Activated B cell treated with CpG ODN at 0.5 μM for 24 hours (primary cell): ENCODE data around the gene CDS2. TPM values are rescaled to one million over a fixed set of nuclear protein-coding genes. Genes with fewer than 3 reads are reported as not detected.

ENCODE experiments used
- ATAC-seq: fragments of 200-7000 bp; cut with Tn5 transposase; one replicate; pipeline ENCODE4 v1.10.0; 2021; ENCODE audit warnings: low read depth, mild to moderate bottlenecking, moderate library complexity
- CTCF ChIA-PET: fragments of 350-600 bp; sonication (Branson Sonifier 250); formaldehyde crosslinking; loops from one replicate; lab custom pipeline; 2021; ENCODE audit warnings: antibody characterized with exemption; lab: Charles Lee
- POLR2A ChIA-PET: fragments of 350-600 bp; sonication (Branson Sonifier 250); formaldehyde crosslinking; loops from one replicate; lab custom pipeline; 2021; ENCODE audit warnings: antibody characterized with exemption; lab: Charles Lee
- DNase-seq: peaks from one replicate; pipeline ENCODE4 v3.0.0; 2022
- H3K27ac Mint-ChIP-seq: one replicate; pipeline ENCODE4 v1.8.0; 2020; ENCODE audit warnings: mixed read lengths
- H3K27me3 Mint-ChIP-seq: one replicate; pipeline ENCODE4 v1.8.0; 2021; ENCODE audit warnings: mixed read lengths
- H3K36me3 Mint-ChIP-seq: one replicate; pipeline ENCODE4 v1.8.0; 2021; ENCODE audit warnings: low read depth, mixed read lengths
- H3K4me1 Mint-ChIP-seq: one replicate; pipeline ENCODE4 v1.8.0; 2021; ENCODE audit warnings: mixed read lengths
- H3K4me3 Mint-ChIP-seq: one replicate; pipeline ENCODE4 v1.8.0; 2020; ENCODE audit warnings: mild to moderate bottlenecking, mixed read lengths
- H3K9me3 Mint-ChIP-seq: one replicate; pipeline ENCODE4 v1.8.0; 2020; ENCODE audit warnings: mixed read lengths
- intact Hi-C: fragments of 100-400 bp; cut with micrococcal nuclease; formaldehyde crosslinking; loops from one replicate; pipeline ENCODE4 v1.15.1; 2024
- total RNA-seq: library from RNA; stranded (reverse); gene quantifications from 2 replicates; pipeline ENCODE4 v1.2.3, GENCODE V29; 2022
- TF ChIP-seq, protein P1 (sequence below): fragments of 200-600 bp; IDR thresholded peaks from one replicate; pipeline ENCODE4 v1.8.0; 2022; ENCODE audit warnings: antibody characterized with exemption, mild to moderate bottlenecking

Gene CDS2
- total RNA-seq, 1 donor from 2014 or later: 37.4 TPM

DNA sequence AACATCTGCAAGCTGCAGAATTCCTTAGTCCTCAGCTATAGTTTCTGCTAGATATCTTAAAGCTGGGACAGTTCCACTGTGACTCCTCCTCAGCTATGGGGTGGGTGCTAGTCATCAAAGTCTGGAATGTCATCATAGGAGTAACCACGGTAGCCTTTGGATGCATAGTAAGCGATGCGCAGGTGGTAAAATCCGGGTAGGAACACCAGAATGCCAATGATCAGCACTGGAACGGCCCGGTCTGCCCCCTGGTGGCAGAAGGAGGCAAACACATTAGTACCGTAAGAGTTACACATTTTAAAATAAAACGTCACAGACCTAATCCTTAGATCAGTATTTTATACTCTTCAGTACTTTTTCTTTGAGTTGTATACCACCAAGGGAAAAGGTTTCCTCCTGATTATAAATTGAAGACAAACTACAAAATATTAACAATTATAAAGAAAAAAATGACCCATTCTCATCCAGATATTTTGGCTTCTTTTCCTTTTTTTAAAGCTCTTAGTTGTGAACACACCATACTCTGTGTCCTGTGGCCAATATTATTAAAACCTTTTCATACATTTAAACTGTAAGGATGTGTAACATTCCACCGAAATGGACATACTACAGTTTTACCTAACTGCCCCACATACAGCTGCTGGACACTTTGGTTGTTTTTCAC, 26.0 kb upstream of the CDS2 start:
- H3K4me1 Mint-ChIP-seq: peaks cover 5% of the 10 kb centered on the region
- ChIA-PET CTCF (interaction anchor here (0.7 to 4.5 kb wide), 40 partner anchors 9 to 495 kb away, joined by 3 to 66 read pairs (median 4); partner anchors contain the start of genes CDS2 and SLC23A2), POLR2A (interaction anchor here (0.6 to 1.3 kb wide), 6 partner anchors 10 to 287 kb away, joined by 3 to 4 read pairs (median 3); no protein-coding TSS in a partner anchor)
- intact Hi-C loops: loop anchor here (1.0 to 2.0 kb wide), 6 partner anchors 22 to 494 kb away; partner anchors contain the start of gene SLC23A2
- peak; percentile 87 for ATAC-seq
- peak; percentile 65 for DNase-seq
- H3K4me3 Mint-ChIP-seq: no peak overlapping the region
- peaks cover 80% of the 10 kb centered on the region for H3K36me3 Mint-ChIP-seq
- peak overlapping the region; percentile 53 for H3K27ac Mint-ChIP-seq
- no peaks in the 10 kb centered on the region for H3K27me3 Mint-ChIP-seq
- TF ChIP-seq, protein P1, sequence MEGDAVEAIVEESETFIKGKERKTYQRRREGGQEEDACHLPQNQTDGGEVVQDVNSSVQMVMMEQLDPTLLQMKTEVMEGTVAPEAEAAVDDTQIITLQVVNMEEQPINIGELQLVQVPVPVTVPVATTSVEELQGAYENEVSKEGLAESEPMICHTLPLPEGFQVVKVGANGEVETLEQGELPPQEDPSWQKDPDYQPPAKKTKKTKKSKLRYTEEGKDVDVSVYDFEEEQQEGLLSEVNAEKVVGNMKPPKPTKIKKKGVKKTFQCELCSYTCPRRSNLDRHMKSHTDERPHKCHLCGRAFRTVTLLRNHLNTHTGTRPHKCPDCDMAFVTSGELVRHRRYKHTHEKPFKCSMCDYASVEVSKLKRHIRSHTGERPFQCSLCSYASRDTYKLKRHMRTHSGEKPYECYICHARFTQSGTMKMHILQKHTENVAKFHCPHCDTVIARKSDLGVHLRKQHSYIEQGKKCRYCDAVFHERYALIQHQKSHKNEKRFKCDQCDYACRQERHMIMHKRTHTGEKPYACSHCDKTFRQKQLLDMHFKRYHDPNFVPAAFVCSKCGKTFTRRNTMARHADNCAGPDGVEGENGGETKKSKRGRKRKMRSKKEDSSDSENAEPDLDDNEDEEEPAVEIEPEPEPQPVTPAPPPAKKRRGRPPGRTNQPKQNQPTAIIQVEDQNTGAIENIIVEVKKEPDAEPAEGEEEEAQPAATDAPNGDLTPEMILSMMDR: peak; percentile 63
- no peaks in the 10 kb centered on the region for H3K9me3 Mint-ChIP-seq

DNA sequence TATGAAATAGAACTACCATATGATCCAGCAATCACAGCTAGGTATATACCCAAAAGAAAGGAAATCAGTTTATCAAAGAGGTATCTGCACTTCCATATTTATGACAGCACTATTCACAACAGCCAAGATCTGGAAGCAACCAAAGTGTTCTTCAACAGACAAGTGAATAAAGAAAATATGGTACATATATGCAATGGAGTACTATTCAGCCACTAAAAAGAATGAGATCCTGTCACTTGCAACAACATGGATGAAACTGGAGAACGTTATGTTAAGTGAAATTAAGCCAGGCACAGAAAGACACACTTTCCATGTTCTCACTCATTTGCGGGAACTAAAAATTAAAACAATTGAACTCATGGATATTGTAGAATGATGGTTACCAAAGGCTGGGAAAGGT, 22.3 kb upstream of the CDS2 start:
- H3K9me3 Mint-ChIP-seq: no peaks in the 10 kb centered on the region
- intact Hi-C loops: no loop called here
- peaks cover 76% of the 10 kb centered on the region for H3K36me3 Mint-ChIP-seq
- TF ChIP-seq, protein P1: no peak
- no peak overlapping the region for H3K4me3 Mint-ChIP-seq
- DNase-seq (no peak), ATAC-seq (no peak)
- H3K27ac Mint-ChIP-seq: no peak overlapping the region
- no peaks in the 10 kb centered on the region for H3K27me3 Mint-ChIP-seq
- CTCF ChIA-PET: no interaction called here
- peaks cover 5% of the 10 kb centered on the region for H3K4me1 Mint-ChIP-seq
- POLR2A ChIA-PET: no interaction called here

DNA sequence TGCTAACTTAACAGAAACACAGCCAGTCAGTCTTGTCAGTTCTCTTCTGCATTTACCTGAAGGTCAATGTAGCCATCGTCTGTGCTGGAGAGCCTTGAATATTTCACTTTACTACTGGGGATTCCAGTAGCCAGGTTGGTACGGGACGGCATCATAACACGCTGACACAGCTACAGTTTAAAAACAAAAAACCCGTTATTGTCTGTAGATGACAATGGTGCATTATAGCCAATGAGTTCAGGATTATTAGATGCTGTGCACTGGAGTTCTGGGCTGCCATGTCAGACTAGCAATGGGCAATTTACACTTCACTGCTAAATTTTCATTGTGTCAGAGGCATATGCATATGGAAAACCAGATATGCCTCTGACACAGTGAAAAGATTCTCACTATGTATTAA, 17.5 kb upstream of the CDS2 start:
- Mint-ChIP-seq H3K36me3 (peaks cover 47% of the 10 kb centered on the region), H3K9me3 (no peaks in the 10 kb centered on the region), H3K4me3 (no peak overlapping the region), H3K27ac (no peak overlapping the region), H3K4me1 (peaks cover 15% of the 10 kb centered on the region), H3K27me3 (no peaks in the 10 kb centered on the region)
- POLR2A ChIA-PET: no interaction called here
- ATAC-seq (no peak), DNase-seq (no peak)
- CTCF ChIA-PET: no interaction called here
- intact Hi-C loops: no loop called here
- TF ChIP-seq, protein P1: no peak

DNA sequence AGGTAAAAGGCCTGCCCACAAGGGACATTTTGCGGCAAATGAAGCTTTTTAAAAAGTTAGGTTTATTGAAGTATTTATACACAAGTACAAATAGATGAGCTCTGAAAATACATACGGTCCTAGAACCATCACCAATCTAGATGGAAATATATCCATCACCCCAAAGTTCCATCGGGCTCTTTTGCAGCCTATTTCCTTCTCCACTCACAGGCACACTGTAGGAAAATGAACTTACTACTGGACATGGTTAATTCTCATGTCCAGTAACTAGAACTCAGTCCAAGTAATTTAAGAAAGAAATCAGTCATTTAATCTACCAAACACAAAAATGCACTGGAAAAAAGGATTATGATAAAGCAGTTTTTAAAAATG, 13.2 kb upstream of the CDS2 start:
- ChIA-PET CTCF (no interaction called here), POLR2A (no interaction called here)
- no peaks in the 10 kb centered on the region for H3K9me3 Mint-ChIP-seq
- TF ChIP-seq, protein P1: no peak
- H3K27me3 Mint-ChIP-seq: no peaks in the 10 kb centered on the region
- ATAC-seq: no peak
- peaks cover 61% of the 10 kb centered on the region for H3K36me3 Mint-ChIP-seq
- peak overlapping the region; percentile 91 for H3K4me3 Mint-ChIP-seq
- DNase-seq: no peak
- intact Hi-C loops: no loop called here
- peak overlapping the region; percentile 88 for H3K27ac Mint-ChIP-seq
- peaks cover 26% of the 10 kb centered on the region for H3K4me1 Mint-ChIP-seq

DNA sequence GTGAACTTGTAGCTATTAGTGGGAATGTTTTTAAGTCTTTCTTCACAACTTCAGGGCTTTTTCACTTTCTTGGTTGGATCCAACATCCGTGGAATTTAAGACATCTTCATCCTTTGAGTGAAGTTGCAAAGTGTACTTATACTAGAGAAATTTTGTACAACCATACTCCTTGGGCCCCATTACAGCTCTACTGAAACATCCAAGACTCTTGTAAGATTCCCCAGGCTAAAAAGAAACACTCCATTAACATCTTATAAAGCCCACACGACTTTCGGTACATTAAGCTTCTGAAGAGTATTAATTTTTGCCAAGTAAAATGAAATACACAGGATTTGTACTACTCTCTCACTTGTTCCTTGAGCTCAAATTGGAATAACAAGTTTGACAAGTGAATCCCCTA, 12.4 kb upstream of the CDS2 start:
- ChIA-PET POLR2A (no interaction called here), CTCF (interaction anchor here (0.7 to 2.2 kb wide), 3 partner anchors 14 to 355 kb away, joined by 3 to 7 read pairs (median 3); no protein-coding TSS in a partner anchor)

More for the DNA sequence above, 12.4 kb upstream of the CDS2 start:
- peaks cover 33% of the 10 kb centered on the region for H3K4me1 Mint-ChIP-seq
- TF ChIP-seq, protein P1: no peak
- DNase-seq: no peak
- no peaks in the 10 kb centered on the region for H3K27me3 Mint-ChIP-seq
- H3K4me3 Mint-ChIP-seq: peak overlapping the region; percentile 16
- intact Hi-C loops: no loop called here
- no peak for ATAC-seq
- H3K9me3 Mint-ChIP-seq: no peaks in the 10 kb centered on the region
- no peak overlapping the region for H3K27ac Mint-ChIP-seq
- H3K36me3 Mint-ChIP-seq: peaks cover 53% of the 10 kb centered on the region
